ENCODE data around the gene E2F3.

The E2F3 gene

DNA sequence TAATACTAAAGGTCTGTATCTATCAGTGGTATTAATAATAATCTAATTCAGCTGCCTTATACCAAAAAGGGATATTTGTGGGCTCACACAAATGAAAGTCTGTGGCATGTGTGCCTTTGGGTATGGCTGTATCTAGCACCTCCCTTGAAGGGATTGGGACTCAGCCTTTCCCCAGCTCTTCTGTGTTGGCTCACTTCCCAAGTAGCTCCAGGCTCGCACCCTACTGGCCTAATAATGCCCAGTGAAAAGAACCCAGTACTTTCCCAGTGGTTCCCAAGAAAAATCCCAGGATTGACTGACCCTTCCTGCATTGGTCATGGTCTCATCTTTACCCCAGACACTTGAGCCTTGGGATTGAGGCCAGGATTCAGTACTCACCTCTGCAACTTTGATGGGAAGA is 71.8 kb downstream of the E2F3 start:
- H3K9me3 ChIP-seq = no peaks in the 10 kb centered on the region
- peaks cover 6% of the 10 kb centered on the region; the same call in 1 of the 2 replicates for H3K36me3 ChIP-seq (replicated peaks)
- no peaks in the 10 kb centered on the region for H3K4me1 ChIP-seq
- in situ Hi-C loops (cut with MboI; ENCODE audit: low sequenced_read_pairs) = no loop called here
- H3K27me3 ChIP-seq (ENCODE audit: low read depth) = no peaks in the 10 kb centered on the region
- no peak for DNase-seq (ENCODE audit: low spot score in 2 of 2)
- H3K4me3 ChIP-seq = no peak overlapping the region

DNA sequence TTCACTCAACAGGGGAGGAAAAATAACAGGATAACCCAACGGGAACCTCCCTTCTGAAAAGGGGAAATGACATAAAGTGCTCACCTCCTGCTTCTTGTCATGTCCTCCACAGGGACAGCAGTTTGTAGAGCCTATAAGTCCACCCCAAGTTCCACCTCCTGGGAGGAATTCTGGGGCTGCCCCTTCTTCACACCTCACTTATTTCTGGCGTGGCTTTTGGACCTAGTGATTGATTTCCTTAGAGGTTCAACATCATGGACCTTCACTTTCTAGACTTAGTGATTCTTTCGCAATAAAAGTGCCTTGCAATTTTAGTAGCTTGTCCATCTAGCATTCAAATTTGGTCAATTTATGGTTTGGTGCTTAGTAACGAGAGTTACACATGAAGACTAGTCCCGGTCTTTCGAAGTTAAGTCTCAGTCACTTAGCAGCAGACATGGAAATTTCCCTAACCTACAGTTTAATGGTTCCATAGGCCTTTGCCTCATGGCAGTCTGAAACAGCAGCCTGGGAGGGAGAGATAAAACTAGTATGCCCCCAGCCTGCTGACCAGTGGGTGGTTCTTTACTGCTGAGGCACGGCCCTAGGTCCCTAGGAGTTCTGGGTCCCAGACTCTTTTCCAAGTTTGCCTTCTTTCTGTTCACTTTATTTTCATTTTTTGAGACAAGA is 73.3 kb downstream of the E2F3 start:
- H3K27me3 ChIP-seq (ENCODE audit: low read depth) = no peaks in the 10 kb centered on the region
- H3K36me3 ChIP-seq (replicated peaks) = peaks cover 13% of the 10 kb centered on the region
- H3K9me3 ChIP-seq = no peaks in the 10 kb centered on the region
- in situ Hi-C loops (cut with MboI; ENCODE audit: low sequenced_read_pairs) = no loop called here
- no peak overlapping the region for H3K4me3 ChIP-seq
- DNase-seq (ENCODE audit: low spot score in 2 of 2) = no peak
- no peaks in the 10 kb centered on the region for H3K4me1 ChIP-seq

- H3K4me3 ChIP-seq = no peak overlapping the region
- in situ Hi-C loops (cut with MboI; ENCODE audit: low sequenced_read_pairs) = no loop called here
- H3K9me3 ChIP-seq = no peaks in the 10 kb centered on the region
- H3K4me1 ChIP-seq = no peaks in the 10 kb centered on the region
- no peak for DNase-seq (ENCODE audit: low spot score in 2 of 2)
- peaks cover 27% of the 10 kb centered on the region for H3K36me3 ChIP-seq (replicated peaks)
- H3K27me3 ChIP-seq (ENCODE audit: low read depth) = no peaks in the 10 kb centered on the region
These were observed 74.9 kb downstream of the E2F3 start for GRCh38 chr6:20476501-20477043.

DNA sequence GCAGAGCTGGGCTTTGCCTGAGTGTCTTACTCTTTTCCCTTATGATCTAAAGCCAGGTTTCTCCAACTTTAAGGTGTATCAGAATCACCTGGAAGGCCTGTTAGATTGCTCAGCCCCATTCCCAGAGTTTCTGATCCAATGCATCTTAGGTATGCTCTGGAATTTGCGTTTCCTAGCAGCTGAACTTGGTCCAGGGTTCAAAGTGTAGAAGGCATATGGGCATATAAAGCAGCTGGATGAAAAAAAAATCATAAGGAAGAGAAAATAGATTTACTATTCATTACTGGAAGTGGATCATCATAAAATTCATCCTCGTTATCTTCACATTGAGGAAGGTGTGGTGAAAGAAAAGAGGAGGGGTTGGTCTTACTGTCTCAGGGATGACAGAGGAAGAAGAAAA is 75.8 kb downstream of the E2F3 start:
- H3K4me1 ChIP-seq = no peaks in the 10 kb centered on the region

GRCh38 chr6:20479060-20479459 is 77.4 kb downstream of the E2F3 start:
- no peaks in the 10 kb centered on the region for H3K4me1 ChIP-seq
- H3K9me3 ChIP-seq = no peaks in the 10 kb centered on the region
- DNase-seq (ENCODE audit: low spot score in 2 of 2) = no peak
- peaks cover 46% of the 10 kb centered on the region for H3K36me3 ChIP-seq (replicated peaks)
- no peak overlapping the region for H3K4me3 ChIP-seq
- in situ Hi-C loops (cut with MboI; ENCODE audit: low sequenced_read_pairs) = no loop called here
- no peaks in the 10 kb centered on the region for H3K27me3 ChIP-seq (ENCODE audit: low read depth)

More for the DNA sequence above, 75.8 kb downstream of the E2F3 start:
- in situ Hi-C loops (cut with MboI; ENCODE audit: low sequenced_read_pairs) = no loop called here
- Histone ChIP-seq H3K9me3 (no peaks in the 10 kb centered on the region), H3K27me3 (ENCODE audit: low read depth) (no peaks in the 10 kb centered on the region), H3K36me3 (replicated peaks) (peaks cover 31% of the 10 kb centered on the region), H3K4me3 (no peak overlapping the region)
- no peak for DNase-seq (ENCODE audit: low spot score in 2 of 2)

DNA sequence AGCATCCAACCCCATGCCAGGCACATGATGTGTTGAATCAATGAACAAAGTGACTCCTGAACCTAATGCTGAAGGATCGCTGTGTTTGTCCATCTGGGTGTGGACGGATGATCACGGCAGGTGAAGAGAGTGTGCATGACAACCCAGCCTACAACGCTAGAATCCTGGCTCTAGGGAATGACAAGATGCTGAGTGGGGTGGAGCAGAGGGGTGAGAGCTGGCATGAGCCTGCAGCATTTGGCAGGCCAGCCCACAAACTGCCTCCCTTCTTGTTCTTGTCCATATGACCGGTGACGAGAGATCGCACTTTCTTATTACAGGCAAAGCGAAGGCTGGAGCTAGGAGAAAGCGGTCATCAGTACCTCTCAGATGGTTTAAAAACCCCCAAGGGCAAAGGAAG is 77.8 kb downstream of the E2F3 start:
- Histone ChIP-seq H3K4me1 (no peaks in the 10 kb centered on the region), H3K36me3 (replicated peaks) (peaks cover 46% of the 10 kb centered on the region), H3K9me3 (no peaks in the 10 kb centered on the region), H3K27me3 (ENCODE audit: low read depth) (no peaks in the 10 kb centered on the region), H3K4me3 (no peak overlapping the region)
- no peak for DNase-seq (ENCODE audit: low spot score in 2 of 2)
- in situ Hi-C loops (cut with MboI; ENCODE audit: low sequenced_read_pairs) = no loop called here

DNA sequence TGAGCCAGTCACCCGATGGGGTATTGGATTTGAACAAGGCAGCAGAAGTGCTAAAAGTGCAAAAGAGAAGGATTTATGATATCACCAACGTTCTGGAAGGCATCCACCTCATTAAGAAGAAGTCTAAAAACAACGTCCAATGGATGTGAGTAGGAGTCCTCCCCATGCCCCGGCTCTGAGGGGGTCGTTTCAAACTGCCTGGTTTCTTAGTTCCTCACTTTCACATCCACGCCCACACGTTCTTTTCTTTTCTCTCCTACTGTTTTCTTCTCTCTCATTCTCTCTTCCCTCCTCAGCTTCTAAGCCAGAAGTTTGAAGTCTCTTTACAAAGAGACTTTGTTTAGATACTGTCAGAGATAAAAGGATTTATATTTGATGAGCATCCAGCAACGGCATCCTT is 79.6 kb downstream of the E2F3 start:
- Histone ChIP-seq H3K4me3 (no peak overlapping the region), H3K4me1 (no peaks in the 10 kb centered on the region), H3K27me3 (ENCODE audit: low read depth) (no peaks in the 10 kb centered on the region), H3K9me3 (no peaks in the 10 kb centered on the region), H3K36me3 (replicated peaks) (peaks cover 57% of the 10 kb centered on the region)
- in situ Hi-C loops (cut with MboI; ENCODE audit: low sequenced_read_pairs) = no loop called here
- DNase-seq (ENCODE audit: low spot score in 2 of 2) = no peak

- Histone ChIP-seq H3K4me1 (no peaks in the 10 kb centered on the region; the same call in none of the 2 replicates), H3K27me3 (ENCODE audit: low read depth) (no peaks in the 10 kb centered on the region), H3K36me3 (replicated peaks) (peaks cover 81% of the 10 kb centered on the region), H3K9me3 (no peaks in the 10 kb centered on the region), H3K4me3 (no peak overlapping the region)
- DNase-seq (ENCODE audit: low spot score in 2 of 2) = no peak
- in situ Hi-C loops (cut with MboI; ENCODE audit: low sequenced_read_pairs) = no loop called here
These were observed 82.3 kb downstream of the E2F3 start for GRCh38 chr6:20483887-20484497.

DNA sequence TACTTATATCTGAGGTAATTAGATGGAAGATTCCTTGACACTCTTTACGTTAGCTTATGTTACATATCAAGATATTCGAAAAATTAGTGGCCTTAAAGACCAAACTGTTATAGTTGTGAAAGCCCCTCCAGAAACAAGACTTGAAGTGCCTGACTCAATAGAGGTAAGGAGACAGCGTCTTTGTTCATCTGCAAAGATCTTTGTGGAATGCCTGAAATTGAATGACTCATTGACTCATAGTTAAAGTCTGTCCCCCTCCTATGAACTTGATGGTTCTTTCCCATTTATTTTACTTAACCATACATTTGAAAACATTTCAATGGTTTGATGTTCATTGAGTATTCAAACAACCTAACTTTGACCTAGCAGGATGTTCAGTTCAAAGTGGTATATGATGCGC is 85.0 kb downstream of the E2F3 start:
- peaks cover 76% of the 10 kb centered on the region for H3K36me3 ChIP-seq (replicated peaks)
- no peak for DNase-seq (ENCODE audit: low spot score in 2 of 2)
- in situ Hi-C loops (cut with MboI; ENCODE audit: low sequenced_read_pairs) = no loop called here
- H3K4me1 ChIP-seq = no peaks in the 10 kb centered on the region; the same call in none of the 2 replicates
- no peaks in the 10 kb centered on the region for H3K27me3 ChIP-seq (ENCODE audit: low read depth)
- H3K4me3 ChIP-seq = no peak overlapping the region
- H3K9me3 ChIP-seq = no peaks in the 10 kb centered on the region

DNA sequence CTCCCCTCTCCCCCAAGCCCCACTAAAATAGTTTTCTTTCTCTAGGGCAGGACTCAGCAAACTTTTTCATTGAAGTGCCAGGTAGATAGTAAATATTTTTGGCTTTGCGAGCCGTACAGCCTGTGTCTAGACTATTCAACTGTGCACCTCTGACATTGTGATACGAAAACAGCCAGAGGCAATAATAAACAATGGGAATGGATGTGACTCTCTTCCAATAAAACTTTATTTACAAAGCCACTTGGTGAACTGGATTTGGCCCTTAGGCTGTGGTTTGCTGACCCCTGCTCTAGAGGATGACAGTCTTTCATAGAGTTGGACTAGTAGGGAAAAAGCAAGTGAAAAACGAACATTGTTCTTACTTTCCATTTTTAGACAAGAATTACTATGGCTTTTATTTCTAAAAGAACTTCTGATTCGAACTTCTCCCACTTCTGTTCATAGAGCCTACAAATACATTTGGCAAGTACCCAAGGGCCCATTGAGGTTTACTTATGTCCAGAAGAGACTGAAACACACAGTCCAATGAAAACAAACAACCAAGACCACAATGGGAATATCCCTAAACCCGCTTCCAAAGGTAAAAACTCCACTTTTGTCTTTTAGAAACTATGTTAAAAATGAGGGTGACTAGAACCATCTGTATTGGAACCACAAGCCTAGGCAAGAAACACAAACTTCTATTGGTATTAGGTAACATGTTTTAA is 86.1 kb downstream of the E2F3 start:
- in situ Hi-C loops (cut with MboI; ENCODE audit: low sequenced_read_pairs) = no loop called here
- Histone ChIP-seq H3K4me3 (no peak overlapping the region), H3K36me3 (replicated peaks) (peaks cover 70% of the 10 kb centered on the region), H3K27me3 (ENCODE audit: low read depth) (no peaks in the 10 kb centered on the region), H3K9me3 (no peaks in the 10 kb centered on the region), H3K4me1 (no peaks in the 10 kb centered on the region; the same call in none of the 2 replicates)
- no peak for DNase-seq (ENCODE audit: low spot score in 2 of 2)

GRCh38 chr6:20490591-20490990 is 88.9 kb downstream of the E2F3 start:
- Histone ChIP-seq H3K4me1 (no peaks in the 10 kb centered on the region; the same call in none of the 2 replicates), H3K4me3 (no peak overlapping the region), H3K36me3 (replicated peaks) (peaks cover 54% of the 10 kb centered on the region), H3K9me3 (no peaks in the 10 kb centered on the region), H3K27me3 (ENCODE audit: low read depth) (no peaks in the 10 kb centered on the region)
- in situ Hi-C loops (cut with MboI; ENCODE audit: low sequenced_read_pairs) = no loop called here
- DNase-seq (ENCODE audit: low spot score in 2 of 2) = no peak

DNA sequence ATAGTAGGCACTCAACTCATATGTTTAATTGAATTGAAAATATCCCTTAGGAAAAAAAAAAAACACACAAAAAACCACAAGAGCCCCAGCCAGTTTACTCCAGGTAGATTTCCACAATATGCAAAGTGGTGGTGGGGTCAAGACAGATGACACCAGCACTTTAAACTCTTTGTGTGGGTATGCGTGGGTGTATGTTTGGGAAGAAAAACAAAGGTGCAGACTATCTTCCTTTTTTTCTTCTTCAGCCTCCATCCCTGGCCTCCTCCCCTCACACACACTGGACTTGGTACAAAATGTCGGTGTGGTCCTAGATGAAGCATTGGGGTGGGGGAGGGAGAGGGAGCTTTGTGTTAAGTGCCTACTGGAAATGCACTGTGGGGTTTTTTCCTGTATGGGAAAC is 90.4 kb downstream of the E2F3 start:
- in situ Hi-C loops (cut with MboI; ENCODE audit: low sequenced_read_pairs) = no loop called here
- Histone ChIP-seq H3K27me3 (ENCODE audit: low read depth) (no peaks in the 10 kb centered on the region), H3K4me3 (no peak overlapping the region), H3K9me3 (no peaks in the 10 kb centered on the region), H3K36me3 (replicated peaks) (peaks cover 40% of the 10 kb centered on the region), H3K4me1 (no peaks in the 10 kb centered on the region; the same call in none of the 2 replicates)
- no peak for DNase-seq (ENCODE audit: low spot score in 2 of 2)

DNA sequence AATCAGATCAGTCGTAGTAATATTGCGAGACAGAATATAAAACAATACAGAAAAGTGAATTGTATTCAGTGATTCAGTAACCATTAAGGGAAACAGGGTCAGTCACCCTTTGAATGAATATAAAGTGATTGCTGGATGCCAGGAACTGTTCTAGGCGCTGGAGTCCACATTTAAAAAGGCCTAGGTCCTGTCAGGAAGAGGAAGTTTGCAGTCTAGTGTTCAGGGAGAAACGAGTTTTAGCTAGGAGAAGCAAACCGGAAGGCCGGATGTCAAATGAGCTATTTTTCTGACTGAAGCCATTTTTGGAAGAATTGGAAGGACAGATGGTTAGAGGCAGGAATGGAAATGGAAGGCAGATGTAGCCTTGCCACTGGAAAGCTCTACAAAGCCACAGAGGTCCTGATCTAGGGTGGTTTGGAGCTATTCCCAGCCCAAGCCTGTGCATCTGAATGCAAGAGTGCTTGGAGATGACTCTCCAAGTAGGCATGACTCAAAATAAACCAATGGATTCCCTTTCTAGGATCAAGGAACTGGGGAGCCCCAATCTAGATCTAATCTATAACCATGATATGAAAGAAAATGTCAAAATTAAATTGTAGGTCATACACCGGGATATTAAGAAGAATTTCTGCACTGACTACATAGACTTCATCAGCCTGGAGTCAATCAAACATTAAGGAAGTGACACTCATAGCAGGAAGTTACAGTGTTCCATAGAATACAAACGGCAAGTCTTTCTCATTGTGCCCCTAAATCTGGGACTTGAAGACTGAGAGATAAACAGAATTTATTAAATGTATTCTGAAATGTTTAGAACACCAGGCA is 95.7 kb downstream of the E2F3 start:
- Histone ChIP-seq H3K9me3 (no peaks in the 10 kb centered on the region), H3K4me1 (no peaks in the 10 kb centered on the region), H3K4me3 (no peak overlapping the region), H3K36me3 (replicated peaks) (no peaks in the 10 kb centered on the region), H3K27me3 (ENCODE audit: low read depth) (no peaks in the 10 kb centered on the region)
- in situ Hi-C loops (cut with MboI; ENCODE audit: low sequenced_read_pairs) = no loop called here
- DNase-seq (ENCODE audit: low spot score in 2 of 2) = no peak
